Muscle of arm (tissue), 12 donors: ENCODE data around the gene SEC31A. TPM values are rescaled to one million over a fixed set of nuclear protein-coding genes. Genes with fewer than 3 reads are reported as not detected.

Experiments used
- DNase-seq: peaks from one replicate; pipeline ENCODE4 v3.0.0-alpha.2; 2013
- polyA plus RNA-seq, 12 donors: library from polyadenylated mRNA; unstranded; fragments of 120-200 nt; gene quantifications; one replicate each; pipeline ENCODE4 v1.2.1, GENCODE V29; 2013; ENCODE audit not compliant: insufficient read length in 12 of 12

Gene SEC31A
- polyA plus RNA-seq, 12 donors, result 159 to 361 (median 210) TPM; not detected in 1

GRCh38 chr4:82797405-82798111 lies 93.4 kb downstream of the SEC31A start:
- DNase-seq, result no peak

- no peak for DNase-seq
These were observed 93.9 kb downstream of the SEC31A start for GRCh38 chr4:82797040-82797404.

- no peak for DNase-seq
These were observed 97.9 kb downstream of the SEC31A start for GRCh38 chr4:82792912-82793649.

- DNase-seq, result no peak
These were observed 99.8 kb downstream of the SEC31A start for GRCh38 chr4:82791179-82791578.

- no peak for DNase-seq
These were observed 100.8 kb downstream of the SEC31A start for GRCh38 chr4:82790060-82790660.

GRCh38 chr4:82789025-82789776 lies 101.8 kb downstream of the SEC31A start:
- DNase-seq, result no peak

GRCh38 chr4:82787342-82787741 lies 103.6 kb downstream of the SEC31A start:
- DNase-seq, result no peak

GRCh38 chr4:82786828-82787227 lies 104.1 kb downstream of the SEC31A start:
- DNase-seq, result no peak

- DNase-seq, result no peak
These were observed 105.1 kb downstream of the SEC31A start for GRCh38 chr4:82785611-82786400.

GRCh38 chr4:82784681-82785610 lies 106.0 kb downstream of the SEC31A start:
- no peak for DNase-seq

GRCh38 chr4:82782626-82783345 lies 108.2 kb downstream of the SEC31A start:
- DNase-seq, result no peak

- peak; percentile 69 for DNase-seq
These were observed 110.2 kb downstream of the SEC31A start for GRCh38 chr4:82780752-82781231.

- no peak for DNase-seq
These were observed 110.7 kb downstream of the SEC31A start for GRCh38 chr4:82780170-82780751.

- DNase-seq, result no peak
These were observed 111.9 kb downstream of the SEC31A start for GRCh38 chr4:82779032-82779431.

GRCh38 chr4:82777857-82778525 lies 113.0 kb downstream of the SEC31A start:
- no peak for DNase-seq

- no peak for DNase-seq
These were observed 113.9 kb downstream of the SEC31A start for GRCh38 chr4:82776925-82777542.

GRCh38 chr4:82775243-82775642 lies 115.7 kb downstream of the SEC31A start:
- no peak for DNase-seq

- DNase-seq, result no peak
These were observed 116.2 kb downstream of the SEC31A start for GRCh38 chr4:82774711-82775171.
